ENCODE results near the gene CACNA2D4.

CACNA2D4 gene

DNA sequence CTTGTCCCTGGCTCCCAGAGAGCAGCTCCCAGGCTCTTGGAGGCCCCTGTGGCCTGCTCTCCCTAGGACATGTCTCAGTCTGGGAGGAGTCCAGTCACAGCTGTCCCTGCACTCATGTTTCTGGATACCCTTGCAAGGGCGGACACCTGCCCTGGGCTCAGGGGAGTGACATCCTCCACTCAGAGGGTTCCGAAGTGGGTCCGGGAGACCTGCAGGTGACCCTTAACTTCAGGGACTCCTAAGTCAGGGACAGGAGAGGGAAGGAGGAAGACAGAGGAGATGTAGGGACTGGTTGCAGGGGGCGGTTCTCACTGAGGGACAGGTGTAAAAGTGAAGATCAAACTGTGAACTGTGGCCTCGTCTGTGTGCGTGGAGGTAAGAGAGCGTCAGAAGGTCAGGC, 37.6 kb downstream of the CACNA2D4 start:
- H3K27me3 ChIP-seq (ENCODE audit: control insufficient read depth in 2 of 2, insufficient read depth in 2 of 2, low read length in 2 of 2), result no peaks in the 10 kb centered on the region

DNA sequence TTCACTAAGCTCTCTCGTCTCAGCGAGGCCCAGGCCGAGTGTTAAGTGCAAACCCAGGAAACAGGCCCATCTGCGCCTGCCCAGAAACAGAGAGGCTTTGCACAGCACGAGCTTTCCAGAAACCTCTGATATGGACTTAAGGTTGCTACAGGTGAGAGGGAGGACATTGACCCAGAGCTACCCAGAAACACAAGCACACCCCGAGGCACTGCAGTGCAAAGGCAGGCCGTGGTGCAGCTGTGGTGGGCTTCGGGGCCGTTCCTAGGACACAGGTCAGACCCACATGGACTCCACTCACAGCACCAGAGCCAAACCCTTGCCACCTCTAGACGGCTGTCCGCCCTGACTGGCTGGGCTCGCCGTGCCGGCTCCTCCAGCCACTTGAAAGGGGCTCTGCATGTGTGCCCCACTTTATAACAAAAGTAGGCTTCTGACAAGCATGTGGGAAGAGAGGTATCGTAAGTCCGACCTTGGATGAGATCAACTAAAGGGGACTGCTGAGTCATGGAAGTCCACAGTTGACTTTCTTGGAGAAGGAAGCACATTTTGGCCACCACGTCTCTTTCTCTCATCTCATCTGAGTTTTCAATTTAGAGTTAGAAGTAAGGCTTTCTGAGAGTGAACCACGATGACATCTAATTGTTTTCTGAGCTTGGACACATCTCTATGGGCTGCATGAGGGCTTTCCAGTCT, 38.2 kb downstream of the CACNA2D4 start:
- H3K36me3 ChIP-seq (ENCODE audit: control insufficient read depth in 2 of 2, insufficient read depth in 2 of 2, low read length in 2 of 2), result no peaks in the 10 kb centered on the region
- no peaks in the 10 kb centered on the region for H3K4me1 ChIP-seq (ENCODE audit: control insufficient read depth in 2 of 2, insufficient read depth in 2 of 2, low read length in 2 of 2)
- no peak overlapping the region for H3K27ac ChIP-seq (ENCODE audit: low read depth in 2 of 2, low read length in 2 of 2)
- H3K4me3 ChIP-seq (ENCODE audit: low read length in 2 of 2), result no peak overlapping the region
- H3K9ac ChIP-seq (ENCODE audit: low read depth in 1 of 2, low read length in 2 of 2), result no peak overlapping the region
- no peaks in the 10 kb centered on the region for H3K9me3 ChIP-seq (ENCODE audit: control insufficient read depth in 2 of 2, low read length in 2 of 2)
- peaks cover 3 to 4% of the 10 kb centered on the region in 2 donors for H3K27me3 ChIP-seq (ENCODE audit: control insufficient read depth in 2 of 2, insufficient read depth in 2 of 2, low read length in 2 of 2)

More for the DNA sequence above, 37.6 kb downstream of the CACNA2D4 start:
- Histone ChIP-seq H3K9ac (ENCODE audit: low read depth in 1 of 2, low read length in 2 of 2) (no peak overlapping the region), H3K9me3 (ENCODE audit: control insufficient read depth in 2 of 2, low read length in 2 of 2) (no peaks in the 10 kb centered on the region), H3K4me1 (ENCODE audit: control insufficient read depth in 2 of 2, insufficient read depth in 2 of 2, low read length in 2 of 2) (peaks cover 0 to 2% of the 10 kb centered on the region in 2 donors), H3K4me3 (ENCODE audit: low read length in 2 of 2) (no peak overlapping the region), H3K36me3 (ENCODE audit: control insufficient read depth in 2 of 2, insufficient read depth in 2 of 2, low read length in 2 of 2) (no peaks in the 10 kb centered on the region), H3K27ac (ENCODE audit: low read depth in 2 of 2, low read length in 2 of 2) (no peak overlapping the region)

DNA sequence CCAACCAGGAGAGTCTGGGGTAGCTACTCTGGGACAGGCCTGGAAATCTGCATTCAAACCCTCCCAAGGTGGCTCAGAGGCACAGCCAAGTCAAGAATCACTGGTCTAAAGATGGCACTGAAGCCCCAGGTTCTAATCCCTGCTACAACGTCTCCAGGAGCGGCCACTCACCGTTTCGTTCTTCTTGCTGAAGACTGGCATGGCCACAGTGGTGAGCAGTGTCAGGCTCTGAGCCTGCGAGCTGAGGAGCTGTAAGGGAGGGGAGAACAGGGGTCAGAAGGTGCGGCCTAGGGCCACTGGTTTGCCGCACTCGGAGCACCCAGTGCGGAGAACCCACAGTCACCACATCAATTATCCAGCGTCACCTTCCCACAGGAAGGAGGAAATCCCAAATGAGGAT, 38.8 kb downstream of the CACNA2D4 start:
- Histone ChIP-seq H3K4me3 (ENCODE audit: low read length in 2 of 2) (no peak overlapping the region), H3K9me3 (ENCODE audit: control insufficient read depth in 2 of 2, low read length in 2 of 2) (no peaks in the 10 kb centered on the region), H3K36me3 (ENCODE audit: control insufficient read depth in 2 of 2, insufficient read depth in 2 of 2, low read length in 2 of 2) (no peaks in the 10 kb centered on the region), H3K4me1 (ENCODE audit: control insufficient read depth in 2 of 2, insufficient read depth in 2 of 2, low read length in 2 of 2) (no peaks in the 10 kb centered on the region), H3K27ac (ENCODE audit: low read depth in 2 of 2, low read length in 2 of 2) (no peak overlapping the region), H3K9ac (ENCODE audit: low read depth in 1 of 2, low read length in 2 of 2) (no peak overlapping the region), H3K27me3 (ENCODE audit: control insufficient read depth in 2 of 2, insufficient read depth in 2 of 2, low read length in 2 of 2) (peaks cover 4% of the 10 kb centered on the region in 2 donors)

DNA sequence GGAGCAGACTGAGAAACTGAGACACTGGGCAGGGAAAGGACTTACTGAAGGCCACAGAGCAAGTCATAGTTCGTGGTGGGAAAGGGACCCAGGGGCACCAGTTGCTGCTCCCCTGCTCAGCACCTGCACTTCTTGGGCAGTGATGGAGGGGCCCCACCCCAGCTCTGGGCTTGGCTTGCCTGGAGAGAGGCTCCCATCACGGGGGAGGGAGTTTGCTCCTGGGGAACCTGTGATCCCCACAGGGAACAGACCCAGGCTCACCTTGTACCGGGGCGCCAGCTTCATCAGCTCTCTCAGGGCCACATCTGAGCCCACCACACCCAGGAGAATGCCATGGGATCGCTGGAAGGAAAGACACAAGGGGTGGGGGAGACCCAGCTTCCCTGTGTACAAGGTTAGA, 39.8 kb downstream of the CACNA2D4 start:
- H3K36me3 ChIP-seq (ENCODE audit: control insufficient read depth in 2 of 2, insufficient read depth in 2 of 2, low read length in 2 of 2), result no peaks in the 10 kb centered on the region
- peaks cover 4% of the 10 kb centered on the region in 2 donors for H3K27me3 ChIP-seq (ENCODE audit: control insufficient read depth in 2 of 2, insufficient read depth in 2 of 2, low read length in 2 of 2)
- H3K9me3 ChIP-seq (ENCODE audit: control insufficient read depth in 2 of 2, low read length in 2 of 2), result no peaks in the 10 kb centered on the region
- no peak overlapping the region for H3K27ac ChIP-seq (ENCODE audit: low read depth in 2 of 2, low read length in 2 of 2)
- H3K4me3 ChIP-seq (ENCODE audit: low read length in 2 of 2), result no peak overlapping the region
- no peaks in the 10 kb centered on the region for H3K4me1 ChIP-seq (ENCODE audit: control insufficient read depth in 2 of 2, insufficient read depth in 2 of 2, low read length in 2 of 2)
- H3K9ac ChIP-seq (ENCODE audit: low read depth in 1 of 2, low read length in 2 of 2), result no peak overlapping the region

DNA sequence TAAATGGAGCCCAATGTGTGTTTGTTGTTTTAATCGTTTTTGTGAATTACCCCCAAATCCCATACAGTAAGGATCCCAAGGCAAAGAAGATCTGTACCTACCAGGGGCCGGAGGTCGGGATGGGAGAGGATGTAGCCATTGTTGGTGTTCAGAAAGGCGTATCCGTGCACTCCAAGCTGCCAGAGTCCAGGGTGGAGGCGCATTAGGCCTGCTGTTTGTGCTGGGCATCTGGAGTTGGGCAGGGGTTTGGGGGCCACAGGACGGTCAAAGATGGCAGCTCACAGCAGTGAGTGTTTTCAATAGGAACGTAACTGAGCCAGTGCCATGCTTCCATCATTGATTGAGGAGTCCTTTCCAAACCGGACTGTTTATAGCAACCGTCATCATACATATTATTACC, 40.2 kb downstream of the CACNA2D4 start:
- no peaks in the 10 kb centered on the region for H3K4me1 ChIP-seq (ENCODE audit: control insufficient read depth in 2 of 2, insufficient read depth in 2 of 2, low read length in 2 of 2)
- H3K36me3 ChIP-seq (ENCODE audit: control insufficient read depth in 2 of 2, insufficient read depth in 2 of 2, low read length in 2 of 2), result no peaks in the 10 kb centered on the region
- H3K27ac ChIP-seq (ENCODE audit: low read depth in 2 of 2, low read length in 2 of 2), result no peak overlapping the region
- peaks cover 4% of the 10 kb centered on the region in 2 donors for H3K27me3 ChIP-seq (ENCODE audit: control insufficient read depth in 2 of 2, insufficient read depth in 2 of 2, low read length in 2 of 2)
- no peak overlapping the region for H3K9ac ChIP-seq (ENCODE audit: low read depth in 1 of 2, low read length in 2 of 2)
- H3K9me3 ChIP-seq (ENCODE audit: control insufficient read depth in 2 of 2, low read length in 2 of 2), result no peaks in the 10 kb centered on the region
- no peak overlapping the region for H3K4me3 ChIP-seq (ENCODE audit: low read length in 2 of 2)

DNA sequence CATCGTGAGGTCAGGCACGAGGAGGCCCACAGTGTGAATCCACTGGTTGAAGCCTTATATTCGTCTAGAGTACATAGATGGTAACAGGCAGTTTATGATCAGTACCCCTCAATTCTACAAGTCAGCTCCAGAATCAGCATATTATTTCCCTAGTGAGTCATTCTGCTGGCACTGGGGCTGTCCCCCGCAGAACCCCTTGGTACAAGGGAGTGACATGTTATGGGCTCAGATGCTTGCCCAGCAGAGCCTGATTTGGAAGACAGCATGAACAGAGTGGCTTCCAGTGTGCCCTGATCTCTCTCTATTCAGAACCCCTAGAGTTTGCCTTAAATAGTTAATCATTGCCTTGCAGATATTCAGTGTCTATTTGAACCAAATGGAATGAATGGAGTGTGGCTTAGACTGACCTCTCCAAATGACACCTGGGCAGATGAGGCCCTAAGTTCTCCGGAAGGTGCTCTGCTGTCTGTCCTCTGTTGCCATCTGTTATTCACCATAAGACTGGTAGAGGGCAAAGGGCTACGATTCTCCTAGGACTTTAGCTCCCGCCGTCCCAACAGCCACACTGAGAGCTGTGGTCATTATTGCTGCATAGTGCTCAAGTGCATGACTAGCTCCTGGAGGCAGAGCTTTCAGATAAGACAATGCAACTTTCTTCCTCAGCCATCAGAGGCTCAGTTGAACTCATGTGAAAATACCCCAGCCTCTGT, 41.1 kb downstream of the CACNA2D4 start:
- H3K27ac ChIP-seq (ENCODE audit: low read depth in 2 of 2, low read length in 2 of 2), result no peak overlapping the region
- no peaks in the 10 kb centered on the region for H3K9me3 ChIP-seq (ENCODE audit: control insufficient read depth in 2 of 2, low read length in 2 of 2)
- no peak overlapping the region for H3K4me3 ChIP-seq (ENCODE audit: low read length in 2 of 2)
- no peaks in the 10 kb centered on the region for H3K4me1 ChIP-seq (ENCODE audit: control insufficient read depth in 2 of 2, insufficient read depth in 2 of 2, low read length in 2 of 2)
- H3K9ac ChIP-seq (ENCODE audit: low read depth in 1 of 2, low read length in 2 of 2), result no peak overlapping the region
- H3K27me3 ChIP-seq (ENCODE audit: control insufficient read depth in 2 of 2, insufficient read depth in 2 of 2, low read length in 2 of 2), result peaks cover 4% of the 10 kb centered on the region in 2 donors
- no peaks in the 10 kb centered on the region for H3K36me3 ChIP-seq (ENCODE audit: control insufficient read depth in 2 of 2, insufficient read depth in 2 of 2, low read length in 2 of 2)

DNA sequence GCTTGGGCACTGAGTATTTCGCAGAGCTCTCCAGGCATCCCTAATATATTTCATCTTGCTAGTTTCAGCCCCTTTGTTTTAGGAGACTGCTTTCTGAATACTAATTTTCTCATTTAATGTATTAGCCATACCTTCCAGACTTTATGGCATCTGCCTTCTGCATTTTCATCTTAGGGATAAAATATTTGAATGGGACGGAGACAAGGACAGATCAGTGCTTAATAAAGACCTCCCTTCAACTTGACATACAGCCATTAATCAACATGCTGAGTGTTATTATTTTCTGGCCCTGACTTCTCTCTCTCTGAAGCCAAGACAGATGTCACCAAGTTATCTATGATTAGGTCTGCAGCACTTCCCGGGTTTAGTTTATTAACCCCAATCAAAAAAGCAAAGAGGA, 42.4 kb downstream of the CACNA2D4 start:
- H3K9me3 ChIP-seq (ENCODE audit: control insufficient read depth in 2 of 2, low read length in 2 of 2), result no peaks in the 10 kb centered on the region
- no peaks in the 10 kb centered on the region for H3K4me1 ChIP-seq (ENCODE audit: control insufficient read depth in 2 of 2, insufficient read depth in 2 of 2, low read length in 2 of 2)
- H3K27ac ChIP-seq (ENCODE audit: low read depth in 2 of 2, low read length in 2 of 2), result no peak overlapping the region
- H3K36me3 ChIP-seq (ENCODE audit: control insufficient read depth in 2 of 2, insufficient read depth in 2 of 2, low read length in 2 of 2), result no peaks in the 10 kb centered on the region
- no peak overlapping the region for H3K4me3 ChIP-seq (ENCODE audit: low read length in 2 of 2)
- H3K9ac ChIP-seq (ENCODE audit: low read depth in 1 of 2, low read length in 2 of 2), result no peak overlapping the region
- H3K27me3 ChIP-seq (ENCODE audit: control insufficient read depth in 2 of 2, insufficient read depth in 2 of 2, low read length in 2 of 2), result peaks cover 4% of the 10 kb centered on the region in 2 donors

DNA sequence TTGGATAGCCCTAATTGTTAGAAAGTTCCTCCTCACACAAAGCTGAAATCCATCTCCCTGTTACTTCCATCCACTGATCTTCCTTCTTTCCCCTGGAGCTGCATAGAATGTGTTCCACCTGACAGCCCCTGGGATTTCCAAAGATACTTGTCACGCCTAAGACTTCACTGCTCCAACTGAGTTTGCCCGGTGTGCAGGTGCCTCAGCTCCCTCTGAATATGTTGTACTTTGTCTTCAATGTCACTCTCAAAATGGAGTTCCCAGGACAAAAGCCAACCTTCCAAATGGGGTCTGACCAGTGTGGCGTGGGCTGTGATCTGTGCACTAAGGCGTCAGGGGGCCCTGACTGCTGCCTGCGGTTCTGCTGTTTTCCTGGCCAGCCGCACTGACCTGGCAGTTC, 42.8 kb downstream of the CACNA2D4 start:
- H3K27ac ChIP-seq (ENCODE audit: low read depth in 2 of 2, low read length in 2 of 2), result no peak overlapping the region
- no peaks in the 10 kb centered on the region for H3K9me3 ChIP-seq (ENCODE audit: control insufficient read depth in 2 of 2, low read length in 2 of 2)
- H3K36me3 ChIP-seq (ENCODE audit: control insufficient read depth in 2 of 2, insufficient read depth in 2 of 2, low read length in 2 of 2), result no peaks in the 10 kb centered on the region
- H3K27me3 ChIP-seq (ENCODE audit: control insufficient read depth in 2 of 2, insufficient read depth in 2 of 2, low read length in 2 of 2), result peaks cover 4% of the 10 kb centered on the region in 2 donors
- H3K9ac ChIP-seq (ENCODE audit: low read depth in 1 of 2, low read length in 2 of 2), result no peak overlapping the region
- H3K4me3 ChIP-seq (ENCODE audit: low read length in 2 of 2), result no peak overlapping the region
- H3K4me1 ChIP-seq (ENCODE audit: control insufficient read depth in 2 of 2, insufficient read depth in 2 of 2, low read length in 2 of 2), result no peaks in the 10 kb centered on the region

DNA sequence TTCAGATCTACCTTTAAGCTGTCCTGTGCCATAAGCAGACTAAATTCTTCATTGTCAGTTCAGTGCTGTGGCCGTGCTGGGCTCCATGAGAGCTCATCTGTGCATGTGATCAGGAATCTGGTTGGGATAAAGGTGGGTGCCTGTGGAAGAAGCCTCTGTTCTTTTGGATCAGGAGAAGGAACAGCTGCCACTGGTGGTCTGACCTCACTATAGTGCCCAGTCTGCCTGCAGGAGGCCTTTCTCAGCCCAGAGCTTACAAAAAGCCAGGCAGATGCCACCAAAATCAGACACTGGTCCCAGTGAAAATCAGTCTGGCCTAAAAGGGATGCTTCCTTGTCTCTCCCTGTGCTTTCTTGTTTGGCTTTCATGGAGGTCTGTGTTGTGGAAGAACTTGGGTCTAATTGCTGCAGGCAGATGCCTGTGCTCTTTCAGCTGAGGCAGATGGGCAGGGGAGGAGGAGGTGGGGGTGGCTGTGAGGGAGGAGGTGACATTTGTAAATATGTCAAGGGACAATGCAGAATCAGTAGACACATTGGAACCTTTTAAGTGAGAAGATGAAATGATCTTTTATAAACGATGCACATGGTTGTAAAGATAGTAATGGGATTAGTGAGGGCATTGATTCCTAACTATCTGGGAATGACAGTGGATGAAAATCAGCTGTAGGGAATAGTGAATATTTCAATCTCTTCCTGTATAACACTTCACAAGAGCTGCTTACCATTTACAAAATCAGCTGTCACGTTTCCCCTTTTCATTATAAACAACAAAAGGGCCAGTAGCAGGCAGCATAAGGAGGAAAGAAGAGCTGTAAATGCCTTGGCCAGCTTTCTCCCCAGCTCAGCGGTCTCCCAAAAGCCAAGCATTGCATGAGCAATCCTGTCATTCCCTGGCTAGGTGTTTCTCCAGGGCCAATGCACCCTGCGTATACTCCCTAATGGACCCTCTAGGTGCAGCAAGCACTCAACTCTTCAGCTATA, 44.6 kb downstream of the CACNA2D4 start:
- no peak overlapping the region for H3K9ac ChIP-seq (ENCODE audit: low read depth in 1 of 2, low read length in 2 of 2)
- H3K36me3 ChIP-seq (ENCODE audit: control insufficient read depth in 2 of 2, insufficient read depth in 2 of 2, low read length in 2 of 2), result no peaks in the 10 kb centered on the region
- no peak overlapping the region for H3K4me3 ChIP-seq (ENCODE audit: low read length in 2 of 2)
- no peaks in the 10 kb centered on the region for H3K4me1 ChIP-seq (ENCODE audit: control insufficient read depth in 2 of 2, insufficient read depth in 2 of 2, low read length in 2 of 2)
- H3K9me3 ChIP-seq (ENCODE audit: control insufficient read depth in 2 of 2, low read length in 2 of 2), result no peaks in the 10 kb centered on the region
- H3K27me3 ChIP-seq (ENCODE audit: control insufficient read depth in 2 of 2, insufficient read depth in 2 of 2, low read length in 2 of 2), result peaks cover 4% of the 10 kb centered on the region in 2 donors
- H3K27ac ChIP-seq (ENCODE audit: low read depth in 2 of 2, low read length in 2 of 2), result no peak overlapping the region

DNA sequence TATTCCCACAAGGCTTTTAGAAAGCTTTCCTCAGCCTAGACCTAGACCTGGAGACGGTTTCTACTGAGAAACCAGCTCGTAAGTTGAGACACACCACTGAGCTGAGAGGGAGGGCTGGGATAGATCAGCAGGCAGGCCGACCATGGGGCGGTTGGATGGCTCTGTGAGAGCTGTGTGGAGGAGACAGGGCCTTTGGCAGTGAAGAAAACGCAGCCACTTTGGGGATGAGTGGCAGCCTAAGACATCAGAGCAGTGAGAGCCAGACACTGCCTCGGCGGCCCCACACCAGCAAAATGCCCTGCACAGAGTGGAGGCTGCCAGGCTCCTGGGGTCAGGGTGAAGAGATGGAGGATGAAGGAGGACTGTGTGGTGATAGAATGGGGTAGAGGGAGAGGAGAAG, 46.0 kb downstream of the CACNA2D4 start:
- no peaks in the 10 kb centered on the region for H3K36me3 ChIP-seq (ENCODE audit: control insufficient read depth in 2 of 2, insufficient read depth in 2 of 2, low read length in 2 of 2)
- peaks cover 0 to 2% of the 10 kb centered on the region in 2 donors for H3K9me3 ChIP-seq (ENCODE audit: control insufficient read depth in 2 of 2, low read length in 2 of 2)
- H3K27me3 ChIP-seq (ENCODE audit: control insufficient read depth in 2 of 2, insufficient read depth in 2 of 2, low read length in 2 of 2), result peaks cover 4% of the 10 kb centered on the region in 2 donors
- H3K9ac ChIP-seq (ENCODE audit: low read depth in 1 of 2, low read length in 2 of 2), result no peak overlapping the region
- H3K27ac ChIP-seq (ENCODE audit: low read depth in 2 of 2, low read length in 2 of 2), result no peak overlapping the region
- no peak overlapping the region for H3K4me3 ChIP-seq (ENCODE audit: low read length in 2 of 2)
- no peaks in the 10 kb centered on the region for H3K4me1 ChIP-seq (ENCODE audit: control insufficient read depth in 2 of 2, insufficient read depth in 2 of 2, low read length in 2 of 2)

Data from mucosa of rectum (tissue), 2 donors.